Measurements from ENCODE around the gene HBG1. TPM values are rescaled to one million over a fixed set of nuclear protein-coding genes. Genes with fewer than 3 reads are reported as not detected.
"Not testable (repeated sequence)": the region's sequence is repeated elsewhere in the genome, so short reads cannot be mapped to it uniquely, and the experiment has no call there.

HBG1 gene
- not detected in 2 replicates for total RNA-seq (2014; rRNA removed; shearing (Covaris generic))

GRCh38 chr11:5249807-5250396, at the start of gene HBG1:
TSS of gene HBG1 (minus strand) at chr11:5249857. CDS start at chr11:5249804, 53 bp downstream.
- not testable (repeated sequence) for DNase-seq (ENCODE audit: low spot score)

DNA sequence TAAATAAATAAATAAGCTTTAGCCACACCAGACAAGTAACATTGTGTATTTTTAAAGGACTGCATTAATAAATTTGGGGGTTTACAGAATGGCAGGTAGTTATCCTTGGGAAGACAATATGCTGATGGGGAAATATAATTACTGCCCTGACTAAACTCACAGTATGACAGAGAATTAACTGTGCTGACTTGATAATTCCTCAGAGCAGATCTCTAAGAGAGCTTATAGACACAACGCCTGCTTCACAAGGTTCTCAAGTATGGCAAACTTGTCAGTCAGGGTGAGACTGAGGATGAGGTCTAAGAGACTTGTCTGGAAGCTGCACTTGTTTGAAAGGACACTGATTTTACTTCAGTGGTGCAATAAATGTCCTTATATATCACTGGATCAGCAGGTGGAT, 48.8 kb upstream of the HBG1 start:
- no peak for DNase-seq (ENCODE audit: low spot score)

DNA sequence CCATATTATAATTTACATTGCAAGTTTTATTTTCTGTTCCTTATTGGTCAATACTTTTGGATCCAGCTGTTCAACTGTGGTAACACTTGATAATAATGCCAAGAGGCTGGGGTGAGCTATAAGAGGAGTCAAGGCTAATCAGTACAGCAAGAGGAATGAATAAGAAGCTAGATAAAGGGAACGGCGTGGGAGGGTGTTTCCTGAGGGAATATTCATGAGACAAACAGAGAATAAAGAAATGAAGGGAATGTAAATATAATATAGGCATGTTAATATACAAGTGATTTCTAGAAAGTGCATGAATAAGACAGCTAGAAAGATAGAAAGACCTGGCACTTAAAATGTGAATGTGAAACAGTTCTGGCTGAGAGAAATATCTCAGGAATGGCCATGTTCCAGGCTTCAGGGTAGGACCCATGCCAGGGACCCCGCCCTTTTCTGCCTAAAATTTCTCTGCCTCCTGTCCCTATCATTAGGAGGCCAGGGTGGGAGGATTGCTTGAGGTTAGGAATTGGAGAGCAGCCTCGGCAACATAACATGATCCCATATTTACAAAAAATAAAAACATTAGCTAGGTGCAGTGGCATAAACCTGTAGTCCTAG, 48.2 kb upstream of the HBG1 start:
- DNase-seq (ENCODE audit: low spot score) = no peak

GRCh38 chr11:5294342-5294995, 44.8 kb upstream of the HBG1 start:
- DNase-seq (ENCODE audit: low spot score) = not testable (repeated sequence)

- no peak for DNase-seq (ENCODE audit: low spot score)
These were observed 43.4 kb upstream of the HBG1 start for GRCh38 chr11:5293028-5293427.

- DNase-seq (ENCODE audit: low spot score) = peak; percentile 58
These were observed 41.7 kb upstream of the HBG1 start for GRCh38 chr11:5291207-5291838.

DNA sequence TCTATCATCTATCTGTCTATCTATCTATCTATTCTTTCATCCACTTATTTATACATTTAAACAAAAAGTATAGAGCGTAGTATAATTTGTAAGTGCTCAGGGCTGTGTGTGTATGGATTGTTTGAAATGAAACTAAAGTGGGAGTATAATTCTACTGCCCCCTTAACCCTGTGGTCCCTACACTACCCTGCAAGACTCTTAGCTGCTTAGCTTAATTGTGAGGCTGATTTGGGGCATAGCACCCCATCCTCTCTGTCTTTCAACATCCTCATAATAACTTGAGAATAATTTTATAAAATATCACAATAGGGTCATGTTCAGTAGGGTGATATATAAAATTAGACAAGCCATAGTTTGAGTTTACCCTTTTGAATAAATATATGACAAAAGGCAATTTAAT, 40.4 kb upstream of the HBG1 start:
- no peak for DNase-seq (ENCODE audit: low spot score)

DNA sequence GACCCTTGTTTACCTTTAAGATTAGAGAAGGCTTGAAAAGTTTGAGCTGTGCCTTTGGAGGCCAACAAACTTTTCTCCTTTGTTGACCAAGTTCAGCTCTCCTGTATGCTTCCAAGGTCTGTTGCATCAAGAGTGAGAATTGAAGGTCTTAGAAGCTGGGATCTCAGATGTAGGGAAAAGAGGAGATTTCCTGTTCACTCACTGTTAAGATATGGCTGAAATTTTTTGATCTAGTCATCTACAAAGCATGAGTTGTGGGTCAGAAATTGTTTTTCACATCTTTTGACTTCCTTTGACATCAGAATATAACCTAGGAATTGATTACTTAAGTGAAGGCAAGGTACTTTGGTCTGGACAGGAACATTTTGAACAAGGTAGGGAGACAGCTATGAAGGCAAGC, 40.0 kb upstream of the HBG1 start:
- DNase-seq (ENCODE audit: low spot score) = no peak

GRCh38 chr11:5288906-5289550, 39.4 kb upstream of the HBG1 start:
- no peak for DNase-seq (ENCODE audit: low spot score)

GRCh38 chr11:5288108-5288905, 38.6 kb upstream of the HBG1 start:
- peak; percentile 17 for DNase-seq (ENCODE audit: low spot score)

DNA sequence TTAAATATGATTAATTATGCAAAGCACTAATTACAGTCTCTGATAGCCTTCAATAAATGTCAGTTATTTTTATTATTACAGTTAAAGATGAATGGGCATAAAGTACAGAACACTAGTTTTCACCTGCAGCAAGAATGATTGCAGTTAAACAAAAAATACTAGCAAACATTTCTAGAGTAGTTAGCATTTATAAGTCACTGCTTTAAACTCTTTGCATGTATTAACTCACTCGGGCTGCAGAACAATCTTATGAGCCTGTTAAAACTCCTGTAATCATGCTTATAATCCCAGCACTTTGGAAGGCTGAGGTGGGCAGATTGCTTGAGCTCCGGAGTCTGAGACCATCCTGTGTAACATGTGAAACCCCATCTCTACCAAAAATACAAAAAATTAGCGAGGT, 37.2 kb upstream of the HBG1 start:
- no peak for DNase-seq (ENCODE audit: low spot score)

DNA sequence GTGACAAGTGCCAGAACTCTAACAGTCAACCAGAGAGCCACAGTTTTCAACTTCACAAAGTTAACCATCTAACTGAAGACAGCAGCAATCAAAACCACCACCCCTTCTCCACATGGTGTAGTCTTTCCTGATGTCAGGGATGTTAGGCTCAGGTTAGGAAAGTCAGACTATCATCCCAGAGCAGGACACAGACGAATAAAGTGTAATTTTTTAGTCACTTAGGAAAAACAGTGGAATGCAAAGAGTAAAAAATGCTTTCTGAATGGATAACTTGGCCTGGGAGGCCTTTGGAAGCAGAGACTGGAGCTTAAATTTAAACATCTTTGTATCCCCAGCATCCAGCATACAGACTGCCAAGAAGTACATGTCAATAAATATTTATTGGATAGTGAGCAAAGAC, 36.7 kb upstream of the HBG1 start:
- DNase-seq (ENCODE audit: low spot score) = no peak

DNA sequence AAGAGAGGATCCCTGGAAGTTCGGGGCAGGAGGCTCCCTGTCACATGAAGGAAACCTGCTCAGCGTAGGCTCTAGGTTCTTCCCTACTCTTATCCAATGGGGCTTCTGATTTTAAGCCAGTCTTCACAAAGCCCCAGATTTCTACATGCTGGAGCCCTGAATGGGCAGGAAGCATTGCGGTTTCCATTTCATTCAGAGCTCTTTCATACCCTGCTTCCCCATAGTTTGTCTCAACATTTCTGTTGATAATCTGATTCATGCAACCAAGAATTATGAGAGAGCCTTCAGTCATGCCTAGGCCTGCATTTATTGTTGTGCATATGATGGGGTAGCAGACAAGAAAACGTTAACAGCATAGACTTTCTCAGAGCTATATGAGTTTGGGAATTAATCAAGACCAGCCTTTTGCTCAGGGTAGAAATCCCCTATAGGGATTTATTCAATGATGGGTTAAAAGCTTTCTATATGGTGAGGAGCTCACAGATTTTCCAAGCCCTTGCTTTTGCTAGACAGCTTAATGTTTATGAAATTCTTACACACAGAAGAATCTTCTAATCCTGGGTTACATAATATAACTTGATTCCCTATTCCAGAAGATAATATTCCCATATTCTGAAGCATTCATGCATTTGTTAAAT, 36.2 kb upstream of the HBG1 start:
- no peak for DNase-seq (ENCODE audit: low spot score)

DNA sequence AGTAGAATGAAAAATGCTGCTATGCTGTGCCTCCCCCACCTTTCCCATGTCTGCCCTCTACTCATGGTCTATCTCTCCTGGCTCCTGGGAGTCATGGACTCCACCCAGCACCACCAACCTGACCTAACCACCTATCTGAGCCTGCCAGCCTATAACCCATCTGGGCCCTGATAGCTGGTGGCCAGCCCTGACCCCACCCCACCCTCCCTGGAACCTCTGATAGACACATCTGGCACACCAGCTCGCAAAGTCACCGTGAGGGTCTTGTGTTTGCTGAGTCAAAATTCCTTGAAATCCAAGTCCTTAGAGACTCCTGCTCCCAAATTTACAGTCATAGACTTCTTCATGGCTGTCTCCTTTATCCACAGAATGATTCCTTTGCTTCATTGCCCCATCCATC, 35.0 kb upstream of the HBG1 start:
- DNase-seq (ENCODE audit: low spot score) = no peak

DNA sequence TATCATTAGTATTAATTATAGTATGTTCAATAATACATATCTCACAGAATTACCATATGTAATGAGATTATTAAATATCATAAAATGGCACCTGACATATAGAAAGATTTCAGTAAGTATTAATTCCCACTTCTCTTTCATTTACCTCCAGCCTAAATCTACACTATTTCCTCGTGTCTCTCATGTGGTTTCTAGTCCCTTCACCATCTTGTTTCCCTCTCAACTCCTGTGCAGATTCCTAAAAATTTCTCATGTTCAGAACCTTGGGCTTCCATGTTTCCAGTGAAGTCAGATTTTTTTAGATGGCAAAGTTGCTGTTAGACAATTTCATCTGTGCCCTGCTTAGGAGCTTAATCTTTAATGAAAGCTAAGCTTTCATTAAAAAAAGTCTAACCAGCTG, 34.2 kb upstream of the HBG1 start:
- no peak for DNase-seq (ENCODE audit: low spot score)

DNA sequence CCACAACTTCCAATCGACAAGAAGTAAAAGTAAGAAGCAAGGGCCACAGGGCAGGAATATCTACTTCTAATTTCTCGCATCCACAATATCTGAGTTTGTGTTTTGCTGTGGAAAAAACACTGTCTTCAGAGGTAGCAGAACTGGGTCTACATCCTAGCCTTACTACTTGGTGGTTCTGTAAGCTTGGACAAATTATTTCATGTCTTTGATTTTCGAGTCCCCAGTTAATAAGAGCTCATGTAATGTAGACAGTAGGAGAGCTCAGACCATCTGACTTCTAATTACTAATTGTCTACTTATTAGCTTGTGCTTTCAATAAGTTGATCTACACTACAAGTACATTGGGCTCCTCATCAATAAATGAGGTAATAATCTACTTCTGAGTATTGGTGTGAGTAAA, 33.4 kb upstream of the HBG1 start:
- DNase-seq (ENCODE audit: low spot score) = no peak

- DNase-seq (ENCODE audit: low spot score) = no peak
These were observed 33.0 kb upstream of the HBG1 start for GRCh38 chr11:5282628-5283027.

DNA sequence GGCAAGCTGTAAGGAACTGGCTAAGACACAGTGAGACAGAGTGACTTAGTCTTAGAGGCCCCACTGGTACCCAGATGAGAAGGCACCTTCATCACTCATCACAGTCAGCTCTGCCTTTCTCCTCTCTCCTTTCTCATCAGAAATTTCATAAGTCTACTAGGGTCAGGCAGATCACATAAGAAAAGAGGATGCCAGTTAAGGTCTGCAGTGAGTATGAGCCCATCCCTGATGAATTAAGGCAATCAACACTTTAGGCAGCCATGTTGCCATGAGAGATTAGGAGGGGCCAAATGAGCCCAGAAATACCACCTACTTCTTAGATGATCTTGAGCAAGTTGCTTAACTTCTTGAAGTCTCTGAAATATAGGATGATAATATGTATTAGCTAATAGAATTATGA, 31.9 kb upstream of the HBG1 start:
- DNase-seq (ENCODE audit: low spot score) = no peak

DNA sequence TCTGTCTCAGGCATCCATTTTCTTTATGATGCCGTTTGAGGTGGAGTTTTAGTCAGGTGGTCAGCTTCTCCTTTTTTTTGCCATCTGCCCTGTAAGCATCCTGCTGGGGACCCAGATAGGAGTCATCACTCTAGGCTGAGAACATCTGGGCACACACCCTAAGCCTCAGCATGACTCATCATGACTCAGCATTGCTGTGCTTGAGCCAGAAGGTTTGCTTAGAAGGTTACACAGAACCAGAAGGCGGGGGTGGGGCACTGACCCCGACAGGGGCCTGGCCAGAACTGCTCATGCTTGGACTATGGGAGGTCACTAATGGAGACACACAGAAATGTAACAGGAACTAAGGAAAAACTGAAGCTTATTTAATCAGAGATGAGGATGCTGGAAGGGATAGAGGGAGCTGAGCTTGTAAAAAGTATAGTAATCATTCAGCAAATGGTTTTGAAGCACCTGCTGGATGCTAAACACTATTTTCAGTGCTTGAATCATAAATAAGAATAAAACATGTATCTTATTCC, 31.0 kb upstream of the HBG1 start:
- peak; percentile 100 for DNase-seq (ENCODE audit: low spot score)

DNA sequence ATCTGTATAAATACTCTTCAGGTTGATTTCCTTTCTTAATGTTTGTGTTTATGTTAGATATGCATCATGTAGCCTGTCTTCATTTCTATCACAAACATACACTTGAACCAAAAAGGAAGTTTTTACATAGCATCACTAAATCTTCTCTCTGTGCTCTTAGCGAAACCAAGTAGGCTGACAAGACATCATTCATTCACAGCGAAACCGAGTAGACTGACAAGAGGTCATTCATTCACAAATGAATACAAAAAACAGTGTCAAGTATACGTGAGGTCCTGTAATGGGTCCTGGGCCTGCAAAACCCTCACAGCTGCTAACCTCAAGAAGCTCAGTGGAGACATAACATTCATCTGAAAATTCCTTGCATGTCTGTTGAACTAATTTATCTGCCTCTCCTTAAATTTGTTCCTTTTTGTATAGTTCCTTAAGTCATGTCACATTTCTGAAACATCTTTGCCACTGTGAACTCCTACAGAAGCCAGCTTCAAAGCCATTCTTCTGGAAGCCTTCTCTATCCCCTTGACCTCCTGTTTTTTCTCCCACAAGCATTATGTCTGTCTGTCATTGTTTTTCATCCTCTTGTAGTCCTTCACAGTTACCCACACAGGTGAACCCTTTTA, 29.9 kb upstream of the HBG1 start:
- DNase-seq (ENCODE audit: low spot score) = no peak
